GM18861 (cell line): Measurements from ENCODE around the gene GJA8.
"Not testable (repeated sequence)": the region's sequence is repeated elsewhere in the genome, so short reads cannot be mapped to it uniquely, and the experiment has no call there.

Source experiments
- ATAC-seq: cut with Tn5 transposase; IDR thresholded peaks from one replicate; pipeline ENCODE4 v1.9.1; 2021; ENCODE audit not compliant: unreplicated experiment

Gene GJA8

DNA sequence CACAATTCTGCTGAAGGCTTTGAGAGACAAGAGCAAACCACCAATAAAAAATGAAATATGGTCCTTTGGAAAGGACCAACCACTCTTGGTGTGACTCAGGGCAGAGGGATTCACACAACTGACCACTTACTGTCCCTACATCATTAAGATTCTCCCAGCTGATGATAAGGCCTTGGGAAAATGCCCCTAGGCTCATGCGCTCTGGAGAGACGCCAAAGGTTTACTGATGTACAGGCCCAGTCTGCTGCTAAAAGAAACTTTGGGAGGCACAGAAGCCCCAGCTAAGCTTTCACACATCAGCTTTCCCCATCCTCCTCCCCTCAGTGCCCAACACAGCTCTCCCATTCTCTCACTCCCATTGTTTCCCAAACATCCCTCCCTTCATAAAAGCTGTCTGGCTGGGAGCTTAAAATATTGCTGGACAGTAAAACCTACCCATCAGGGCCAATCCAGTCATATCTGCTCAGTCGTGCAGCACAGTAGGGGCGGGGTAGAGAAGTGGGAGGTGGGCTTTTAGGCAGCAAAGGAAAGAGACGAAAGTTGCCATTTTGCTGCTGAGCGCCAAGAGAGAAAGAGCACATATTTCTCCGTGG lies at the start of gene GJA8:
Gene GJA8 (plus strand): TSS at position 543 of the 593 bp plus-strand sequence. CDS start 5,161 bp downstream, outside the sequence.
- no peak for ATAC-seq

DNA sequence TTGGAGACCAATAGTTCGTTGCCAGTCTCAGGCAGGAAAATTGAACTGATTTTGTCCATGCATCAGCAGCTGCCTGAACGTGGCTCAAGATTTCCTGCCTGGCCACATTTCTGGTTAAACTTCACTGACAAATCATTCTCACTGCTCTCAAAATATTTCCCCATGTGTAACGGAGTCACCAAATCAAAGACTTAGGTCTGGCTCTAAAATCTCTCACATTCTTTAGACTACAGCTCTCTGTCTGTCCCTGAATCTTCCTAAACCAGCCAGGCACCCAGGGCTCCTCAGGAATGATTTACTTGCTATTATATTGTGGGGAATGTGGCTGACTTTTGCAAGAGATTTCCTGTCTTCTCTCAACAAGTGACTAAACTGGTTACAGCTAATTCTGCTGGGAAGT lies 49.2 kb upstream of the GJA8 start:
- ATAC-seq: no peak

DNA sequence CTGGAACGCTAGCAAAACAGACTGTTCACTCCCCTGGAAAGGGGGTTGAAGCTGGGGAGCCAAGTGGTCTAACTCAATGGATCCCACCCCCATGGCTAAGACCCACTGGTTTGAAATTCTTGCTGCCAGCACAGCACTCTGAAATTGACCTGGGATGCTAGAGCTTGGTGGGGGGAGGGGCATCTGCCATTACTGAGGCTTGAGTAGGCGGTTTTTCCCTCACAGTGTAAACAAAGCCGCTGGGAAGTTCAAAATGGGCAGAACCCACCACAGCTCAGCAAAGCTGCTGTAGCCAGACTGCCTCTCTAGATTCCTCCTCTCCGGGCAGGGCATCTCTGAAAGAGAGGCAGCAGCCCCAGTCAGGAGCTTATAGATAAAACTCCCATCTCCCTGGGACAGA lies 47.6 kb upstream of the GJA8 start:
- ATAC-seq: not testable (repeated sequence)

DNA sequence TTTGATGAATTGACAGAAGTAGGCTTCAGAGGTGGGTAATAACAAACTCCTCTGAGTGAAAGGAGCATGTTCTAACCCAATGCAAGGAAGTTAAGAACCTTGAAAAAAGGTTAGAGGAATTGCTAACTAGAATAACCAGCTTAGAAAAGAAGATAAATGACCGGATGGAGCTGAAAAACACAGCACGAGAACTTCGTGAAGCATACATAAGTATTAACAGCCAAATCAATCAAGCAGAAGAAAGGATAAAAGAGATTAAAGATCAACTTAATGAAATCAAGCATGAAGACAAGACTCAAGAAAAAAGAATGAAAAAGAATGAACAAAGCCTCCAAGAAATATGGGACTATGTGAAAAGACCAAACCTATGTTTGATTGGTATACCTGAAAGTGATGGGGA lies 46.6 kb upstream of the GJA8 start:
- not testable (repeated sequence) for ATAC-seq

DNA sequence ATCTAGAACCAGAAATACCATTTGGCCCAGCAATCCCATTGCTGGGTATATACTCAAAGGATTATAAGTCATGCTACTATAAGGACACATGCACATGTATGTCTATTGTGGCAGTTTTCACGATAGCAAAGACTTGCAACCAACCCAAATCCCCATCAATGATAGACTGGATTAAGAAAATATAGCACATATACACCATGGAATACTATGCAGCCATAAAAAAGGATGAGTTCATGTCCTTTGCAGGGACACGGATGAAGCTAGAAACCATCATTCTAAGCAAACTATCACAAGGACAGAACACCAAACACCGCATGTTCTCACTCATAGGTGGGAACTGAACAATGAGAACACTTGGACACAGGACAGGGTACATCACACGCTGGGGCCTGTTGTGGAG lies 35.4 kb upstream of the GJA8 start:
- ATAC-seq: not testable (repeated sequence)

DNA sequence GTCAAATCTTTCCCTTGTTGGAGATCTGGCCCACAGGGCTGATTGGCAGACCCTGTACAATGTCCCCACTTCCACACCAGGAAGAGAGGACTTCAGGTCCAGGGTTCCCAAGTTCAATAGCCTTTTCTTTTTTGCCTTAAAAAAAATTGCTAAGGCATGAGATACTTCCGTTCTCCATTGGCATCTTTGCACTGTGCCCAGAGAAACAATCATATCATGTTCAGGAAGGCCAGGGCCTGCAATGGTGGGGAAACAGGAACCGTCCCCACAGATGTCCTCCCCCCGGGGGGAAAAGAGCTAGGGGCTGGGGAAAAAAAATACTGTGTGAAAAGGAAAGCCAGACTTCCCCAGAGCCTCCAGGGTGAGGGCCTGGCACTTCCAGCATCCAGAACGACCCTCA lies 24.6 kb upstream of the GJA8 start:
- no peak for ATAC-seq

DNA sequence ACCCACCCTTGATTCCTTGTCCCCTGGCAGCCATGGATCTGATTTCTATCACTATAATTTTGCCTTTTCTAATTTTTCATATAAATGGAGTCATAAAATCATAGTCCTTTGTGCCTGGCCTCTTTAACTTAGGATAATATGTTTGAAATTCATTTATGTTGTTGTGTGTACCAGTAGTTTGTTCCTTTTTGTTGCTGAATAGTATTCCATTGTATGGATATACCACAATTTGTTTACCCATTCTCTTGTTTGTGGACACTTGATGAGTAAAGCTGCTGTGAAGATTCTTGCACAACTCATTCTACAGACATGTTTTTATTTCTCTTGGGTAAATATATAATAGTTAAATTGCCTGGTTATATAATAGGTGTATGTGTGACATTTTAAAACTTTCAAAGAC lies 22.7 kb upstream of the GJA8 start:
- no peak for ATAC-seq

DNA sequence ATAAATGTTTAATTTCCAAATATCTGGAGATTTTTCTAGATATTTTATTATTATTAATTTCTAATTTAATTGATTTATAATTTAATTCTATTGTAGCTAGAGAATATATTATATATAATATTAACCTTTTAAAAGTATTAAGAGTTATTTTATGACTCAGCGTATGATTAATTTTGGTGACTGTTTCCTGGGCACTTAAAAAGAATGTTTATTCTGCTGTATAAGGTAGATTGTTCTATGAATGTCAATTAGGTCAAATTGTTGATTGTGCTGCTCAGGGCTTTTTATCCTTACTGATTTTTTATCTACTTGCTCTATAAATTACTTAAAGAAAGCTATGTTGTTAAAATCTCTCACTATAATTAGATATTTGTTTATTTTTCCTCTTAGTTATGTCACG lies 20.1 kb upstream of the GJA8 start:
- no peak for ATAC-seq

DNA sequence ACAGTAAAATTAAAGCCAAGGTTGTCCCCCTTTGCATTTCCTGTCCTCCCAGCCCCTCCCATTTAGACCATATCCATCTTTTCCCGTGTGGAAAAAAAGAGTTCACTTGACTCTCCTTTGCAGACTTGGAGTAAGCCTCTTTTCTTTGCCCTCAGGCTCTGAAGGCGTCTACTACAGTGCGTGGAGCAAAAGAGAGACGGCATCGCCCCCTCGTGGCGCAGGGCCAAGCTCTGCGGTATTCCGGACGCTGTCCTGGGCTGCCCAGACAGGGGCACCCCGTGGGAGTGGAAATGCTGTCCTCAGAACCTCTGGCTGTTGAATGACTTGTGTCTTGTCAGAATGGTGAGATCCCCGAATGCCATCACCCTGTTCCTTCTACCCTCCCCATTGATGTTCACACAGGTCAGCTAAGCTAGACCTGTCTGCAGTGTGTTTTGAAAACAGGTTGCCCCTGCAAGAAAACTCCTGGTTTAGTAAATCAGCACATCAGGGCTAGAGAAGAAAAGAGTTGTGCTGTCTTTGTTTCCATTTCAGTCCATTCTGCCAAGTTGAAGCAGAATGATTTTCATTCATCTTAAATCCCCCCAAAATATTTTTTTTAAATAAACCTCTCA lies 12.3 kb upstream of the GJA8 start:
- ATAC-seq: peak; percentile 68

DNA sequence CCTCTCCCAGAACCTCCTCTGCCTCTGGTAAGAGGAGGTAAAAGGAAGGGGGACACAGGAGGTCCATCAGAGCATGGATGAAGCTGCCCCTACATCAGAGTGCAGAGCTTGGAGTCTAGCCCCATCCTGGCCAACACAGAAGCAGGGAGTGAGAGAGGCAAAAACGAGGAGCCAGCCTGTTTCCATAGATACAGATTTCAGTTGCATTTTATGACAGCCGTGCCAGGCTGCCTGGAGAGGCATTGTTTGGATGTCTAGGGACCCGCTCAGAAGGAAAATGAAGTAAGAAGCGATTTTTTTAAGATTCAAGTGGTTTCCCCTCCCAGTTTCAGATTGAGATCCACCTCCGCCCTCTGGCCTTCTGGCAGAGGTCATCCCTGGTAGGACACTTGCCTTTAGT lies 11.5 kb upstream of the GJA8 start:
- ATAC-seq: no peak

DNA sequence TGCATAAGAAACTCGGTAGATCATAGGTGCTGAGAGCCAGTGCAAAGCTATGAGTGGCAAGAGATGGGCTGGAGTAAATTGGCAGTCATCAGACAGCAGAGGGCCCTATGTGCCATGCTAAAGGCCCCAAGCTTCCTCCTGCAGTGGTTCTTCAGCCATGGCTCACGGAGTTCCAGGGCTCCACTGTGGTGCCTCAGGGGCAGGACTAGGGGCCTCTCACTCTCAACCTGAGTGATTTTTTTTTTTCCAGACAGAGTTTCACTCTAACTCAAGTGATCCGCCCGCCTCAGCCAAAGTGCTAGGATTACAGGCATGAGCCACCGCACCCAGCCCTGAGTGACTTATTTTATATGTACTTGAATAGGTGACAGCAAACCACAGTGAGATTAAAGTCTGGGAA lies 10.4 kb upstream of the GJA8 start:
- ATAC-seq: no peak

DNA sequence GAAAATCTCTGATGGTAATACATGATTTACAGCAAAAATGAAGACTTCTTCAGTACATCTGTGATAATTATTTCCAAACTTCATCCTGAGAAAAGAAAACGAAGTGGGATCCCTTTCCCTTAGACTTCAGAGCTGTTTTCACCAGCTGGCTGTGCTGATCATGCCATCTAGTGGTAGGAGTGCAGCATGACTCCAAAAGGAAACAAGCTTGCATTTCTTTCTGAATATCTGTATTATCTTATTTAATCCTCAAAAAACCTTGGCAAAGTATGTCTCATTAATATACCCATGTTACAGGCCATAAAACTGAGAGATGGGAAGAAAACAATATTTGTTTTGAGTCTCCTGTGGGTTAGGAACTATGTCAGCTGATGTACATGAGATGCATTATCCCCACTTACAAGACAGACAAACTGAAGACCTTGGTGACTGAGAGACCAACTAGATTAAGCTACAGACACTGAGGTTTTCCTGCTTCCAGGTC lies 9.8 kb upstream of the GJA8 start:
- no peak for ATAC-seq

DNA sequence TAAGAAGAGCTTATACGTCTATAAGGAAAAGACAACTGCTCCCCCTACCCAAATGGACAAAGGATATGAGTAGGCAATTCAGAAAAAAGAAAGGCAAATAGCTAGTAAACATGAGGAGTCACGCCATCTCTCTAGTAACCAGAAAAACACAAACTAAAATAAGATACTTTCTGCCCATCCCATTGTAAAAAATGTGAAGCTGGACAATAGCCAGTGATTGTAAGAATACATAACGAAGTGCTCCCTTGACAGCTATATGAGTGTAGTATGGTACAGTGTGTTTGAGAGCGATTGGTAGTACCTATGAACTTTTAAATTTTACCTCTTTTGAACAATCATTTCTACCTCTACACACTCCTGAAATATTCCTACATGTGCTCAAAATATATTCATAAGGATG lies 7.5 kb upstream of the GJA8 start:
- no peak for ATAC-seq

DNA sequence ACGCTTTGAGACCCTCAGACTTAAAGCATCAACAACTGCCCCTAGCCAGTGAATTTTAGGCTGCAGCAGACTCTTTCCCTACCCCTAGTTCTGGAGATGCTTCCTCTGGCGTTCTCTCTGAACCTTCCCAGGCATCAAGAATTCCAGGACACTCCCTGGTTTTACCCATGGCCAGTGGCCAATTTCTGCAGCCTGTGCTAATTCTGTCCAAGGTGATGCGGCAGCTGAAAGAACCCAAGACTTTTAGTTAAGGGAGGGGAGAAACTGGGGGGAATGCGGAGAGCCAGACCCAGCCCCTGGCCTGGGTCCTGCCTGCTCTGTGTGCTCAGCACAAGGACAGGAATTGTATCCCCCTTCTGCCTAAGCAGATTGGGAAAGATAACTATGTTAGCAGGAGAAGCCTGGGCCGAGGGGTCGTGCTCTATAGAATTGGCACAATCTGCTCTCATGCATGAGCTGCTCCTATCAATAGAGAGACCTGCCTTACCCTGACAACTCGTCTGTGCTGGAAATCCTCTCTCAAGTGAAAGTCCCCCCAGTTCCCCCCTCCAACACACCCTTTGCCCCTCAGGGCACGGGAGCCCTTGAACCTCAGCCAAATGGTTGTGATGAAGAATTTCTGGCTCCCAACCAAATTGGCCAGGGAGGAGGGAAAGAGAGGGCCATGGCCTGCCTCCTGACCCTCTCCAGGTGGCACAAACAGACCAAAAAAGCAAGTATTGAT lies 5.4 kb upstream of the GJA8 start:
- ATAC-seq: no peak

DNA sequence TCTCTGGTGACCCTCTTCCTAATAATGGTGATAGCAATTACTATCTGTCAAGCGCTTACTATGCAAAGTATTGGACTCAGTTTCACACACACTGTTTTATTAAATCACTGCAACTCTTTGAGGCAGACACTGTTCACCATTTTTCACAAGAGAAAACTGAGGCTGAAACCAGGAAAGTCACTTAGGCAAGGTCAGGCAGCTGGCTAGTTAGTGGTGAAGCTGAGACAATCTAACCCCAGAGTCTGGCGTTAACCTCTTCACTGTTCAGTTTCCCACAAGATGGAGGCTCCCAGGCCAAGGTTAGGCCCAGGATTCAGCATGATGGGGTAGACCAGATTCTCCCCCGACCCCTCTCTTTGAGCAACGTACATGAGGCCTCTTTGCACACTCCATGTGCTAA lies 4.8 kb upstream of the GJA8 start:
- no peak for ATAC-seq

DNA sequence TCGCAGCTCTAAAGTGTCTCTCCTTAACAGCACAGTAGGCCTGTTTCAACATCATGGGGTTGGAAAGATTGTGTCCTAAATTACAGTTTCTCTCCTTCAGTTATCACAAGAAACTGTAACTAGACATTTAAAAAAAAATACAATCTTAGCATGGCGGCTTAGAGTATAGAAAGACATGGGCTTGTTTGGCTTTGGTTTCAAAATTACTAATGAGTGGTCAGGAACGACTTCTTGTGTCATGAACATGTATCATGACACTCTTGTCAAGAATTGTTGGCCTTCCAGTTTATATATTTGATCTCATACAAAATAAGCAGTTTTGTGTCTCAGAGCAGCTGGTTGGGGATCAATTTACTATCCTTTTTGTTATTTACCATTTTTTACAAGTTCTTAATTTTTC lies 2.1 kb downstream of the GJA8 start:
- no peak for ATAC-seq

DNA sequence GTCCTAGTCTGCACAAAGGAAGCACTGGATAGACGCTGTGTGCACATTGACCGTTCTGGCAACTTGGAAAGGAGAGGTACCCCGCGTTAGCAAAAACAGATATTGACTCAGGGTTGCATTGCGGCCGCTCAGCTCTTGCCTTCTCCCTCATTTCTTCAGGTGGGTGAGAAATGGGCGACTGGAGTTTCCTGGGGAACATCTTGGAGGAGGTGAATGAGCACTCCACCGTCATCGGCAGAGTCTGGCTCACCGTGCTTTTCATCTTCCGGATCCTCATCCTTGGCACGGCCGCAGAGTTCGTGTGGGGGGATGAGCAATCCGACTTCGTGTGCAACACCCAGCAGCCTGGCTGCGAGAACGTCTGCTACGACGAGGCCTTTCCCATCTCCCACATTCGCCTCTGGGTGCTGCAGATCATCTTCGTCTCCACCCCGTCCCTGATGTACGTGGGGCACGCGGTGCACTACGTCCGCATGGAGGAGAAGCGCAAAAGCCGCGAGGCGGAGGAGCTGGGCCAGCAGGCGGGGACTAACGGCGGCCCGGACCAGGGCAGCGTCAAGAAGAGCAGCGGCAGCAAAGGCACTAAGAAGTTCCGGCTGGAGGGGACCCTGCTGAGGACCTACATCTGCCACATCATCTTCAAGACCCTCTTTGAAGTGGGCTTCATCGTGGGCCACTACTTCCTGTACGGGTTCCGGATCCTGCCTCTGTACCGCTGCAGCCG lies 5.4 kb downstream of the GJA8 start:
- no peak for ATAC-seq

DNA sequence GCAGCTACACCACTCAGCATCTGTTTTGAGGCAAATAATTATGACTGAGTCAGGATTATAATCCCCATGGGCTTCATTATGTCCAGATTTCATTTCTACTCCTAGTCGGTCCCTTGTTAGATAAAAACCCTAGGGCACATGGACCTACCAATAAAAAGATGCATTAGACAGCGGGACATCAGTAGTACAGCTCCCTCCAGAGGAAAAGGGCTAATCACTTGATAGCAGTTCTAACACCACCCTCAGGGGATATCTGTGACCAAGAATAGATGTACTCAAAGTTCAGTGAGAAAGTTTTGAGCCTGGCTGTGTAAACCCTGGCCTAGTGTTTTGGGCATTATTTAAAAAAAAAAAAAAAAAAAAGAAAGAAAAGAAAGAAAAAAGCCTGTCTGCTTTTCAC lies 10.0 kb downstream of the GJA8 start:
- ATAC-seq: no peak

DNA sequence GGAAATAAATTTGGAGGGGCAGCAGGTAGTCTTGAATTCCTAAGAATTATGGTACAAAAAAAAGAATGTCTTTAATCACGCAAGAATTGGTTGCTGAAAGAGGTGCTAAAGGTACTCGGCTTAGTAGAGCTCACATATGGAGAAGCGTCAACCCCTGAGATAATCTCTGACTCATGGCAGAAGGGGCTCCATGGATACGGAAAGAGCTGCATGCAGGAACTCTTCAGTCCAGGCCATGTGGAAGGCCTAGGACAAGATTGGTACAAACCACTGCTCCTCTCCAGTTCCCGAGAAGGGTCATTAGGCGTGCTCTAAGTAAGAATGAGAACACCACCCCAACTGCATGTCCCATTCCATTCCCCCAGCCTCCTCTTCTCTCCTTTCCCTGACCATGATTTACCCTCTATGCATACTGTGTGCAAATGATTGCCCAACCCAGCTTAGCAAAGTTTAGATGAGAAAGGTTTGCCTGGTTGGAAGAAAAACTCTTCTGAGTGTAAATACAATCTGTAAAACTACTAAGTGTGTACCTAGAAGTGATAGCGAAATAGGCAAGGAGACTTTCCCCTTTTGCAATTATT lies 10.9 kb downstream of the GJA8 start:
- ATAC-seq: no peak

DNA sequence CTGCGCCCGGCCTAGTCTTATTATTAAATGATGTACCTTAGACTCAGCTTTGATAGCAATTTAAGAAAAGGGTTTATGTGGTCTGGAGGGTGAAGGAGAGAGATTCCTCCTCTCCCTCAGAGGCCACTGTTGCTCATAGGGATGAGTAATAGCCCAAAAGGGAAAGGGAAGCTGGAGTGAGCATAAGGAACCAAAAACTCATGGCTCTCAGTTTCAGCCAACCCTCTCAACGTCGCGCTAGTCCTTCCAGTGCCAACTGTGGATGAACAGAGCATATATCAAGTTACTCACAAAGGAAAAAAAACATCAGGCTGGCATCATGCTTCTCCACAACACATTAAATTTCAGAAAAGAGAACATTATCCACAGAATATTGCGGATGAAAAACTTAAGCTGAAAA lies 17.3 kb downstream of the GJA8 start:
- no peak for ATAC-seq

DNA sequence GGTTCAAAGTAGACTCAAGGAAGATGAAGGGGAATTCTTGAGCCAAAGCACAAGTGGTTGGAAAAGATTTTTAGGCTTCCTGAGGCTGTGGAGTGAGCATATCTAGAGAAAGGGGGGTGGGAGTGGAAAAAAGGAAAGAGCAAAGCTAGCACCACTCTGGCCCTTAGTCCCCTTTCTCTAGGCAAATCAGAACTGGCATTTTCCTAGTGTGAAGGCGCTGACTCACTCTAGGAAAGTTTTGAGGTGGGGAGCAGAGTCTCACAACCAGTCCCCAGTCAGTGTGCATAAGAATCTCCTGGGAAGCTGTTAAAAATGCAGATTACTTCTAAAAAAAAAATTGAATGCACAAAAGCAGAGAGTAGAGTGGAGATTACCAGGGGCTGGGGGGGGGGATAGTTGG lies 22.2 kb downstream of the GJA8 start:
- no peak for ATAC-seq
